Subcutaneous adipose tissue (tissue), 4 donors: ENCODE data around the gene GP1BB. TPM values are rescaled to one million over a fixed set of nuclear protein-coding genes. Genes with fewer than 3 reads are reported as not detected.

Source experiments
- CTCF ChIP-seq: fragments of 450-650 bp; IDR thresholded peaks from one replicate; pipeline ENCODE4 v1.5.1; 2016; ENCODE audit warnings: low read depth, mild to moderate bottlenecking, control low read depth, antibody characterized with exemption, moderate library complexity
- total RNA-seq, 4 donors: library from RNA; depleted of rRNA; stranded (reverse); fragments of >200 nt; gene quantifications; one replicate each; pipeline ENCODE4 v1.1.0, GENCODE V29; 2016

The GP1BB gene
- total RNA-seq, 4 donors from 2014 or later = 0.34 to 2.8 (median 1.5) TPM; not detected in 1

DNA sequence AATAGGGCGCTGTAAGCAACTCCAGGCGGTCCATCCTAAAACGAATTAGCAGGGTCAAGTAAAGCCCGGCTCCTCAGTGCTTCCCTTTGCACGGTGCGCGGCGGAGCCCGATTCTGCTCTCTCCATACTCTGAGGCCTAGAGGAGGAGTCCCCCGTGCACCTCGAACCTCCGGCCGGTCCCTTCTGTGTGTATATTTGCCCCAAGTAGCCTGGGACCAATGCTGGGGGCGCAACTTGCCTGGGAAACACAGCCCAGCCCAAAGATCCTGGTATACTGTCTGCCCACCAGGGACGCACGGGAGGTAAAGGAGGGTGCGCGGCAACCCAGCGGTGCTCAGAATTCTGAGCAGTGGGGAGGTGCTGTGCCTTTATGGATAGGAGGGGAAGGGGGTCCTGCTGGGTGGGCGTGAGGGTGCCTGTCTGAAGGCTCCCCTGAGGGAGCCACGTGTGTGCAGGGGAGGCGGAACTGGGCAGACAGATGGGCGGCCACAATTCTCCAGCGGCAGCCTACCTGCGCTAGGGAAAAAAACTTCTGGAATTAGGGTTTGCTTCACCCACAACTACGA, 32.5 kb downstream of the GP1BB start:
- TF ChIP-seq CTCF = no peak

- TF ChIP-seq CTCF = no peak
Observed at GRCh38 chr22:19756288-19757128, 33.2 kb downstream of the GP1BB start.

GRCh38 chr22:19757140-19757984, 34.0 kb downstream of the GP1BB start:
- no peak for TF ChIP-seq CTCF

DNA sequence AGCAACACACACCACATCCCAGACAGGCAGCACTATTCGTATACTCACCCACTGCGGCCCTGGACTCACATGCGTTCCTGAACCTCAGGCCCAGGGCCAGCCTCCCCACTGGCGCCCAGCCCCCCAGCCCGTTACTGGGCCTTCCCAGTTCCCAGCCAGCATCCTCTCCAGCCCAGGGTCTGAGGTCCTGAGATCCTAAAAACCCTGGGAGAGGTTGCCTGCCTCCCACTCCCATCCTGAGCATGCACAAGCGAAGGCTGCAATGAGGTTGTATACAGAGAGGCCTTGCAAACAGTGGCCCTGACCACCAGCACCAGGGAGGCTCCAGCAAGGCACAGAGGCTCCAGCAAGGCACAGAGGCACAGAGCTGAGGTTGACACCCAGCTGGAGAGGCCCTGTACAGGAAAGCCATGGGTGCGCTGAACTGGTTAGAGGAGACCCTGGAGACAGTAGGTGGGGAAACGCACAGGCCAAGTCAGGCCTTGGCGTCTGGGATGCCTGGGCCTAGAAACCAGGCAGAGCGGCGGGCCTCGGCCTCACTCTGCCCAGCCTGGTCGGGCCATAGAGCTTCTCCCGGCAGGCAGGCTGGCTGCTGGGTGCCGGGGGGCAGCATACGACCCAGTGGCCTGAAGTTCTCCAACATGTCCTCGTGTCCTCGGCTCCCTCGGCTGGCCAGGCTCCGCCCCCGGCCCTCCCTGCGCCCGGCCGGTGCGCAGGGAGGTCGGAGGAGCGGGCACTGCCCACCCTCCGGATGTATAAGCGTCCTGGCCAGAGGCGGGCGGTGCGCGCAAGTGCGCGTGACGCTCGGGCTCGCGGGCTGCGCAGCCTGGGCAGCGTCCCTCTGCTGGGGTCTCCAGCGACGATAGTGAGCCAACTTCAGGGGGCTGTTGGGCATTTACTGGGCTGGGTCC, 34.9 kb downstream of the GP1BB start:
- no peak for TF ChIP-seq CTCF

DNA sequence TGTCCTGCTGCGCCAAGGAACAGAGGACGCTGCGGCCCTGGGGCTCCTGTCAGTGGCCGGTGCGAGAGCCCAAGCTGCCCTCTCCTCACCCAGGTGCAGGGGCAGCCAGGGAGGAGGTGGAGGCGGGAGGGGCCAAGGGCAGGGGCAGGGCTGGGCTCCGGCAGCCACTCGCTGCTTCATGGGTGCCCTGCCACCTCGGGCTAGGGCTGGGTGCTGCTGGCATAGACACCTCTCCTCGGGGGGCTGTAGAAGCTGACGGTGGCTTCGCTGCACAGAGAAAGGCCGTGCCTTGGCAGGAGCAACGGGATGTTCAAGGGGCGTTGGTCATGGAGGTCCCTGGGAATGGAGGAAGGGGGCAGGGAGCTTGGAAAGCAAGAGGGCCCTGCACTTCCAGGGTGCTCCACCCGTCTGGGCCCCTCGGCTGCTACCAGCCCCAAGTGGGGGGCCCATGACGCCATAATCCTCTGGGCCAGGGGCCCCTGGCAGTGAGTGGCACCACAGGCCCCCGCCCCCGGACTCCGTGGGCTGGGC, 35.6 kb downstream of the GP1BB start:
- TF ChIP-seq CTCF = no peak

DNA sequence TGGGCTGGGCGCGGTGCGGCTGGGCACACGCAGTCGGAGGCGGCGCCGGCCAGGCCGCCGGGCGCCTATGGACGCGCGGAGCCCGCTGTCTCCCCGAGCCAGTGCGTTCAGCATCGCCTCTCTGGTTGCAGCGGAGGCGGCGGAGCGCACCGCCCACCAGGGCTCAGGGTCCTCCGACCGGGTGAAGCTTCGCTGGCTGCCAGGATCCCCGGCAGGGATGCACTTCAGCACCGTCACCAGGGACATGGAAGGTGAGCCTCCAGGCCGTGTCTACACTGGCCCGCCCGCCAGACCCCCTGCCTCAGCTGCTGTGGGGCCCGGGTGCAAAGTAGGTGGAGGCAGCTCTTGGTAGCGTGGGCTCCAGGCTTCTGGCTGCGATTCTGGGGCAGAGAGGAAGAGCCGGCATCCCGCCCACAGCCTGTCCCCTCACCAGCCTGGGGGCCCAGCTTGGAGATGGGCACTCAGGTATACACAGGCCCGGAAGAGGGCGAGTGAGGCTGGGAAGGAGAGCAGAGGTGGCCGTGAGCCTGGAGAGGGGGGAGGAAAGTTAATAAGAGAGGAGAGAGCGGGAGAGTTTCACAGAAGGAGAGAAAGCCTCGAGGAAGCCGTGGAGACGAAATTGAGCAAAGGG, 36.2 kb downstream of the GP1BB start:
- no peak for TF ChIP-seq CTCF
